ENCODE results near the gene TROAP.

DNA sequence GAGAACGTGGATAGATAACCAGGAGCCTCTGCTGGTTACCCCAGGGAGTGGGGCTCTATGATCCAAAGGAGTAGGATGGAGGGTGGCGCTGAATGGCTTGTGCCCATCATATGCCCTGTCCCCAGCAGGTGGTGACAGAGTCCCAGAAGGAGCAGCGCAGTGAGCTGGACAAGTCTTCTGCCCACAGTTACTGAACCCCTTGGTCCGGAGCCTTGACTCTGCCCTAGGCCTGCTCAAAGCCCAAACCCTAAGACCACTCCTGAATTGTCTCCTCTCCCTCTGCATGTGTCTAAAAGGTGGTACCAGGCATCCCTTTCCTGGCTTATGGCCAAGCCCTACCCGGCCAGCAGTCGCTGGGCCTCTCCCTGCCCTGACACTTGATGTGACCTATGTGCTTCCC, 24.9 kb upstream of the TROAP start:
- TF ChIP-seq, protein P1, sequence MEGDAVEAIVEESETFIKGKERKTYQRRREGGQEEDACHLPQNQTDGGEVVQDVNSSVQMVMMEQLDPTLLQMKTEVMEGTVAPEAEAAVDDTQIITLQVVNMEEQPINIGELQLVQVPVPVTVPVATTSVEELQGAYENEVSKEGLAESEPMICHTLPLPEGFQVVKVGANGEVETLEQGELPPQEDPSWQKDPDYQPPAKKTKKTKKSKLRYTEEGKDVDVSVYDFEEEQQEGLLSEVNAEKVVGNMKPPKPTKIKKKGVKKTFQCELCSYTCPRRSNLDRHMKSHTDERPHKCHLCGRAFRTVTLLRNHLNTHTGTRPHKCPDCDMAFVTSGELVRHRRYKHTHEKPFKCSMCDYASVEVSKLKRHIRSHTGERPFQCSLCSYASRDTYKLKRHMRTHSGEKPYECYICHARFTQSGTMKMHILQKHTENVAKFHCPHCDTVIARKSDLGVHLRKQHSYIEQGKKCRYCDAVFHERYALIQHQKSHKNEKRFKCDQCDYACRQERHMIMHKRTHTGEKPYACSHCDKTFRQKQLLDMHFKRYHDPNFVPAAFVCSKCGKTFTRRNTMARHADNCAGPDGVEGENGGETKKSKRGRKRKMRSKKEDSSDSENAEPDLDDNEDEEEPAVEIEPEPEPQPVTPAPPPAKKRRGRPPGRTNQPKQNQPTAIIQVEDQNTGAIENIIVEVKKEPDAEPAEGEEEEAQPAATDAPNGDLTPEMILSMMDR (IDR thresholded peaks at IDR 0.05): no peak
- TF ChIP-seq POLR2A (IDR thresholded peaks at IDR 0.05): no peak

Data from tibial nerve (tissue), 3 donors.